ENCODE measurements around the gene SMIM11.
"Not testable (repeated sequence)": the region's sequence is repeated elsewhere in the genome, so short reads cannot be mapped to it uniquely, and the experiment has no call there.

SMIM11 gene, protein sequence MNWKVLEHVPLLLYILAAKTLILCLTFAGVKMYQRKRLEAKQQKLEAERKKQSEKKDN

DNA sequence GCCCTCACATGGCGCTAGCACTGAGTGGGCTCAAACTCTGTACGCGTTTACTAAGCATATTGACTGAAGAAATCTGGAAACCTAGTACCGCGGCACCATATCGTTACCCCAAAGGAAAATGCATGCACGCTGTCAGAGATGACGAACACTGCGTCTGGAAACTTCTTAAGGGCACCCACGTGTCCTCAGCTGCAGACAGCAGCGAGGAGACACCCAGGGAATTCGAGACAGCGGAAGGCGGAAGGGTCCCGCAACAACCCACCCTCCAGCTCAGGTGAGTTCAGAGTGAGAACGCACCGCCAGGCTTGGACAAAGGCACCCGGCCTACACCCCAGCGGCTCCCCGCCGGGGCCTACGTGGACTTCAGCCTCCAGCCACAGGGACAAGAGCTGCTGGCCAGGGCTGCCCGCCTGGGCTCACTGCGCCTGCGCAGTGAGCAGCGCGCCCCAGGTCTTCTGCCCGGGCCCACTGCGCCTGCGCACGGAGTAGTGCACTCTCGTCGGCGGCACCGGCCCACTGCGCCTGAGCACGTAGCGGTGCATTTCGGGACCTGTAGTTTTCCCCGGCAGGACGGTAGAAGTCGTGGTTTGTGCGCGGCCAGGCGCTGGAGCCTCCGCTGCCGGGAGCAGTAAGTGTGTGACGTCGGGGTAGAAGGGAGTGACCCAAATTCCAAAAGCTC is at the start of gene SMIM11:
Gene SMIM11, plus strand, starts transcription at position 568 of the 679 bp plus-strand sequence. CDS start 3,998 bp downstream, outside the sequence.
- DNase-seq = not testable (repeated sequence)

DNA sequence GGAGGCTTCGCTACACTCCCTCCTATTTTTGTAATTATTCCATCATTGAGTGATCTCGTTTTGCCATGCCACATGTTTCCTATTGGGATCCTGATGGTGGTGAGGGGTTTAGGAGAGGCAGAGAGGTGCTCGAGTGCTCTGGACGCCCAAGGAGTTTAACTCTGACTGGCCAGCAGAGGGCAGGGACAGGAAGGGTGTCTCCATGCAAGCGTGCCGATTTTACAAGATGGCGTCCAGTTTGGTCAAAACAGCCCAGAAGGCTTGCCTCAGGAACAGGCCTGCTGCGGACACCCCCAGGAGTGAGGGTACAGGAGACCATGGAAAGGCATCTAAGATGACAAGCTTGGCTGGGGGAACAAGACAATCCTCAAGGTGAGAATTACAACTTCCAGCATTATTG is 45.3 kb upstream of the SMIM11 start:
- no peak for DNase-seq

DNA sequence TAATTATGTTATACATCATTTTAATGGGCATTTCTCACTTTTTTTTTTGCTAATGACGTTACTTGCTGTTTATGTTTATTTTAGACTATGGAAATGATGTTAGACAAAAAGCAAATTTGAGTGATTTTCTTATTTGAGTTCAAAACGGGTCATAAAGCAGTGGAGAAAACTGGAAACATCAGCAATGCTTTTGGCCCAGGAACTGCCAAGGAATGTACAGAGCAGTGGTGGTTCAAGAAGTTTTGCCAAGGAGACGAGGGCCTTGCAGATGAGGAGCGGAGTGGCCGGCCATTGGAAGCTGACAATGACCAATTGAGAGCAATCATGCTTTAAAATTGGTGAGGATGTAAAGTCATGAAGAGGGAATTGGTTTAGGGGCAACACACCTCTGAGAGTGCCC is 43.6 kb upstream of the SMIM11 start:
- no peak for DNase-seq

DNA sequence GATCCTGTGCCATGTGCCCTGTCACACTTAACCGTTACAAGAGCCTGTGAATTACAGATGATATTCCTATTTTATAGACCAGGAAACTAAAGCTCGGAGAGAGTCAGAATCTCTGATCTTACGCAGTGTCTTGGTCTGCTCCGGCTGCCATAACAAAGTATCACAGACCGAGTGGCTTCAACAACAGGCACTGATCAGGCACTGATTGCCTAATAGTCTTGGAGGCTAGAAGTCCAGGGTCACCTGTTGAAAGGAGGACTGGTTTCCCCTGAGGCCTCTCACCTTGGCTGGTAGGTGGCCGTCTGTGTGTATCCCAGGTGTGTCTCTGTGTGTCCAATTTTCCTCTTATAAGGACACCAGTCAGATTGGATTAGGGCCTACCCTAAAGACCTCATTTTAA is 43.0 kb upstream of the SMIM11 start:
- DNase-seq = no peak

DNA sequence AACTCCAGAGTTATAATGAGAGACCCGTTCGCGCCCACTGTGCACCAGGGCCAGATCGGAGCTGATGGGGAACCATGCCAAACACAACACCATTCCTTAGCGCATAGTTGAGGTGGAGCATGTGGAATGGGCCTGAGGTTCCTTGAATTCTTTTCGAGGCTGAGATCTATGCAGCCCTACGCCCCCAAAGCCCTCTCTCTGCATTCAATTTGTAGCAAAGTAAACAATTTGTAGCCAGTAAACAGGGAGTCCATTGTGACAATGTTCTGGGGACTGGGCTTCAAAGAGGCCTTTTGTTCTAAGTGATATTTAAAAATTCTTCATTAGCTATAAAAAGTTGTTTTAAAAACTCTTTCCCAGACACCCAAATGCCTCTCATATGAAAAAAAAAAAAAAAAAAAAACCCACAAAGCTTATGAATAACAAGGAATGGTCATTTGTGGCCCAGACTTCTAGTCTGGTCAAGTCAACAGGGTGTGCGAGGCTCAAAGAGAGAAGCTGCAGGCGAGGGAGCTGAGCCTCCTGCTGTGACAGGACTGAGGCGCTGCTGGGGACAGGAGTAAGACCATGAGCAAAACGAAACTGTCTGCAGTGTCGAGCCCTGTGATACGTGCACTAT is 42.1 kb upstream of the SMIM11 start:
- no peak for DNase-seq

DNA sequence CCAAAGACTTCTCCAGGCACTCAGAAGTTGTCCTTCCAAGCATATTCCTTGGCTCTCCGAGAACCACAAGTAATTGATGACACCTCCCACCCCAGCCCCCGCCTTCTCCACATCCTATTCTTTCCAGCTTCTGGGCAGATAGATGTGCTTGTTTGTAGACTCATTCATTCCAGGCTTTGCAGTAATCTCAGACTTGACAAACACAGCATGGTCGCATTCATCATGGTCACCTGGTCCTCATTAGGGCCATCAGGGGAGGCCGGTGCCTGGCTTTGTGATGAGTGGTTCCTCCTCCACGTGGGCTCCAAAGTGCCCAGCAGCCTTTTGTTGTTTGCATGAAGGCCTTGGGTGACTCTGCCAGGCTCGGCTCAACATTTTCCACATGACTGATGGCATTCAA is 40.0 kb upstream of the SMIM11 start:
- no peak for DNase-seq

DNA sequence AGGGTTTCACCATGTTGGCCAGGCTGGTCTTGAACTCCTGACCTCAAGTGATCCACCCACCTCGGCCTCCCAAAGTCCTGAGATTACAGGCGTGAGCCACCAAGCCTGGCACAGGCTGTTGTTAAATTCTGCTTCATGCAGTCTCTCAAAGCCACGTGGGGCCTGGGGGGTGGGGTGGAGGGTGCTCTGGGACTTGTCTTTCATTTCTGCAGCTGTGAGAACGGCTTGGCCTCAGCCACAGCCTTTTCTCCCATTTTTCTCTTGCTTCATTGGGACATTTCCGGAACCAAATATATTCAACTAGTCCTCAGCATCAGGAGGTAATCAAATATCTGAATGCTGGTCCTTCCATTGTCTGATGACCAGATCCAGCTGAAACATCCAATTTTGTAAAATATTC is 39.1 kb upstream of the SMIM11 start:
- DNase-seq = no peak

DNA sequence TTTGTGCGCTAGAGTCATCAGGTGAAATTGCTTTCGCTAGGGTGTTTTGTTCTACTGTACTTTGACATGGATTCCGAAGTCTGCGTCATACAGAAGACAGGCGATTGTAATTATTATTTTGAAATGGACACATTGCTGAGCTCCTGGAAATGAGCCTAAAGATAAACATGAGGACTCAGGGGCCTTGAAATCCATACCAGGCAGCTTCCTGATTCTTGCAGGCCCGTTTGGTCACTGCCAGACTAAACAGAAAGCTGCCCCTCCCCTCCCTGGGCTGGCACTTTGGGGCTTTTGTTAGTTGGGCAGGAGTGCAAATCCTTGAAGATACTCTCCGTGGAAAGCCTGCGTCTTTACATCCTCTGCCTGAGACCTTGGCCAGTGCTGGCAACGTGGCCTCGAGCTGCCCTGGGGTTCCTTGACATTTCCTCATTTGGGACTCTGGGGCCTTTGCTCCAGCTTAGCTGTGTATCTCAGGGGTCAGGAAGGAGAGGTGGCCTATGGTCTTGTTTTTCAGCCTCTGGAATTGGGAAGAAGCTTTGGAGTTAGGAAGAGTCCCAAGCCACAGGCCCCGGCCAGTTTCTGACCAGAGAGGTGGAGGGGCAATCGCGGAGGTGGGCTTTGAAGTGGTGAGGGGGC is 38.4 kb upstream of the SMIM11 start:
- DNase-seq = no peak

DNA sequence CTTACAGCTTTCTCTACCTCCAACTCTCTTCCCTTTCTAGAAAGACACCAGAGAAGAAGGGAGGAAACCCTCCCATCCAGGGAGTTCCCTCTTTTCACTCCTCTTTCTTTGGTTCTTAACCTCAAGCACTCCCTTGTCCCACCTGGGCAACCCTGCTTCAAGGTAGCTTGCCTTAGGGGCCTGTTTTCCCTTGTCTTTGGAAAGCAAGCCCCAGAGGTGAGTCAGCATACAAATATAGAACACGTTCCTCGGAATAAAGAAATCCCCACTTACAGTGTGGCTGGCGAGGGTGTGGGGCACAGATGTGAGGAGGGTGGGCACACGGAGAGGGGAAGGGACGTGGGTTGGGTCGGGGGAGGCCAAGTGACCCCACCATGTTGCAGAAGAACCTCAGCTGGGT is 37.6 kb upstream of the SMIM11 start:
- DNase-seq = no peak

DNA sequence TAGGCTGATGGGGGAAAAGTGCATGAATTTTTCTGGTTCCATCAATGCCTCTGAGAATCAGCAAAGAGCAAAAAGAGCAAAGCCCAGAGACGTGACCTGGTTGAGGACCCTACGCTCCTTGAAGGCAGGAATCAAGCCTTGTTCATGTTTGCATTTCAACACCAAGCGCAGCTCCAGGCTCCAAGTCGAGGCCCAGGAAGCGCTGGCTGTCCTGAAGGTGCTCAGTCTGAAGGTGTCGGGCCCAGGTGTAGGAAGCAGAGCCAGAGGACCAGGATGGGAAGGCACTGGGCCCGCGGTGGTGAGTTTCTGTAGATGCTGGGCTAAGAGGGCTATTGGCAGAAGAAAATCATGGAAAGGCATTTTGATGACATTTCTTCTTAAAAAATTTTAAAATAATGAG is 37.1 kb upstream of the SMIM11 start:
- DNase-seq = no peak

DNA sequence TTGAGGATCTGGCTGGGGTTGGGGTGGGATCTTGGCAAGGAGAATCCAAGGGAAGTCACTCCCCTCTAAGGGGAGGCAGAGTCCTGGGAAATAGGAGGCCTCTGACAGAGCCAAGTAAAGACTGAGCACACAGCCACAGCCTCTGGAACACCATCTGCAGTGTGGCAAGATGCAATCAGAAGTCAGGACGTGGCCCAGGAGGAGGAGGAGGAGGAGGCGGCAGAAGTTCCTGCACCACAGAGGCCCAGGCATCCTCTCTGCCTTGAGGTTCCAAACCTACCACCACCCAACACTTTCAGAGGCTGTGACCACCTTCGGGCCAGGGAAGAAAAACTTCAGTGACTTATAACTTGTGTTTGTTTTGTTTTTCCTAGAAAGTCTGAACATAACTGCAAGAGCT is 35.2 kb upstream of the SMIM11 start:
- DNase-seq = no peak

DNA sequence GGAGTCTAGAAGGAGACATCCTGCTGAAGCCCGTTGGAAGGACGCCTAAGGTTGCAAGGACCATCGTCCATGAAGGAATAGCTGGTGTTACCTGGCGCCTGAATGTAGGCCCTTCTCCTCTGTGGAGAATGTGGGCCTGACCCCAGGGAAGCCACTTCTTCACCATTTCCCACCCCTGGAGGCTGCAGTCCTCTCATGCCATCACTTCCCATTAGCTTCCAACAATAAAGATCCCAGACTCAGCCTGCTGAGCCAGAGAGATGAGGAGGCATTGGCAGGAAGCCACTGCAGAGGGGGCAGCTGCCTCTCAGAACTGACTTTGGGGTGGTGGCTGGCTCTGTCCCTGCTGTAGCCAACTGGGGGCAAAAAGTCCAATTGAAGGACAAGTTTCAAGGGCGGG is 32.8 kb upstream of the SMIM11 start:
- no peak for DNase-seq

DNA sequence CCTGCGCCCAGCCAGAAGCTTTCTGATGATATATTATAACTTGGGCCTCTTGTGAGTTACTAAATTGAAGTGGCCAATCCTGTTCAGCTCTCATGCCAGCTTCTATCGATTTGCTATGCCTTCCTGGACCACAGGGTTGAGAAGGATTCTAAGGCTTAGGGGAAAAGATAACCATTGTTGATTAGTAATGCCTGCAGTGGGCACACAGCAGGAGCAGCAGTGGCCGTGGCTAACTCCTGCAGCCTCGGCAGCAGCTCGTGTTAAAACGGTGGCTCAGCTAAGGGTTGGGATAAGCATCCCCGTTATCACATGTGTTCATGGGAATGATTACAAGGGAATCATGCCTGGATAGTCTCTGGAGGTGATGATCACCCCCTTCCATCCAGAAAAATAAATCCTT is 32.0 kb upstream of the SMIM11 start:
- DNase-seq = no peak

DNA sequence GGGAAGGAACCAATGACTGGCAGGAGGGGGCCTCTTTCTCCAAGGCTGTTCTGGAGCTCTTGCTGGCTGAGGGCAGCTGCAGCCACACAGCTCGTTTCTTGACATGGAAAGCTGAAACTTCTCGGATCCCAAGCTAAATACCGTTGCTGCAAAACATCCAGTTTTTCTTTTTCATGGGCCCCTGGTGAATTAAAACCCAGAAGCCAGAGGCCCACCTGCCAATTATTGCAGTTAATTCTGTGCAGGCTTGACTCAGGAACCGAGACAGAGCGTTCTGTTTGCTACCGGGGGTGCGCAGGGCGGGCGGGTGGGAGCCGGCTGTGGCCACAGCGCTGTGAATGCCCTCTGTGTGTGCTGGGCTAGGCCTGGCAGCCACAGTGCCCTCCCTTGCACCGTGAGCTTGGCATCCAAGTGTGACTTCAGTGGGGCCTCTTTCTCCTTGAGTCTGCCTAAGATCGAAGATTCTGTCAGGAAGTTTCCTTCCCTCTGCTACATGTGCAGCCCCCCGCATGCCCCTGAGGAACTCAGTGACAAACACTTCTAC is 31.4 kb upstream of the SMIM11 start:
- no peak for DNase-seq

DNA sequence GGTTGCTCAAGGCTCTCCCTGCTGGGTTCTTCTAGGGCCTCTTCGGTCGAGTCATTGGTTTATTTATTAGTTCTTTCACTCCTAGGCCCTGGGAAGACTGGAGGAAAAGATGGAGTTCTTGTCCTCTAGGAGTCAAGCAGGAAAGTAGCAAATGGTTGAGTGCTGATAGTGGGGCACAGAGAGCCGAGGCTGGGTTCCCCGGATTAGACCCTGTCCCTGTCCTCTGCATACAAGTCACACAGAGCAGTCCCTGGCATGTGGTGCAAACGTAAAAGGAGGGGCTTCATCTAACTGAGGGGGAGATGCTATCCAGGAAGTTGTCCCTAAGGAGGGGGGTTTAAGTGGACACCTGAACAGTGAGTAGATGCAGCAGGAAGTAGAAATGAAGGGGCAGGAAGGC is 30.7 kb upstream of the SMIM11 start:
- no peak for DNase-seq

DNA sequence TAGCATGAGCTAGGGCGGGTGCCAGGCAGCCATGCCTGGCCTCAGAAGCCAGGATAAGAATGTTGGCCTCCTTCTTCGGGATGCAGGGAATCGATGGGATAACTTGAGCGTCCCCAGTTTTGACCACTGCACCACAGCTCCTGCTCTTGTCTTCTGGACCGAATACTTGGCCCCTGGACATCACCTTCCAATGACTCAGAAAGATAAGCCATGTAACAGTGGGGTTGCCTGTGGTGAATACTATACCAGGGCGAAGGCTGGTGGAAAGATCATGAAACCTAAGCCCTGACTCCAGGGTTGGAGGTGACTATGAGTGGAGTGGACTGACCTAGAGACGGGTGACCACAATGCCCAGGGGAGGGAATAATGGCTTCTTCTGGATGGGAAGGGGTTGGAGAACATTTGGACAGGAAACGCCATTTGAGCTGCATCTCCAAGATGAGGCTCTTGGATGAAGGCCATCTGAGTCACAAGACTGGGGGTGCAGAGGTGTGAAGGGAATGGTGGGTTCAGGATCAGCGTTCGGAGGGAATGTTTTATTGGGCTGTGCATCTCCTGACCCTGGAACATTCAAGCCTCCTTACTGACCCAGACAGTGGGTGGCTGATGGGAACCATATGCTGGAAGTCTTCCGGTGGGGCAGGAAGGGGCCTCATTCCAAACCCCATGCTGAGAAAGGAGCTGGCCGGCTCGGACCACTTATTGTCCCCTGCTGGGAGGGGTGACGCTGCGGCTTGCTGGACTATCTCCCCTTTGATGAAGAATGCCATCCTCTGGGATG is 30.0 kb upstream of the SMIM11 start:
- DNase-seq = no peak

DNA sequence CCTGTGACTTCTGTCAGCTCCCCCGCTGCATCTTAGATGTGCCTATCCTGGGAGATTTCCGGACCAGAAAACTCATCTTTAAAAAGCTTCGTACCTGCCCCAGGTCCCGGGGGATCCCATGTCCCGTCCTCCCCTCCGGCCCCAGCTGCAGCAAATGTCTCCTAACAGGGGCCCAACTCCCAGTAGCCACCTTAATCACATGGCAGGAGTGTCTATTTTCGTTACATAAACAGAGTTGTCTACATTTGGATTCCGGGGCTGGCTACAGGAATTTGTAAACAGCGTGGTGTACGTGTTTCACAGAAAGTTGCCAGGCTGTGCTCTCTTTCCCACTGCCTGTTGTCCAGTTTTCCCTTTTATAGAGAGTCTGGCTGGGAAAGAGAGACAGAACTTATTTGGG is 29.4 kb upstream of the SMIM11 start:
- no peak for DNase-seq

DNA sequence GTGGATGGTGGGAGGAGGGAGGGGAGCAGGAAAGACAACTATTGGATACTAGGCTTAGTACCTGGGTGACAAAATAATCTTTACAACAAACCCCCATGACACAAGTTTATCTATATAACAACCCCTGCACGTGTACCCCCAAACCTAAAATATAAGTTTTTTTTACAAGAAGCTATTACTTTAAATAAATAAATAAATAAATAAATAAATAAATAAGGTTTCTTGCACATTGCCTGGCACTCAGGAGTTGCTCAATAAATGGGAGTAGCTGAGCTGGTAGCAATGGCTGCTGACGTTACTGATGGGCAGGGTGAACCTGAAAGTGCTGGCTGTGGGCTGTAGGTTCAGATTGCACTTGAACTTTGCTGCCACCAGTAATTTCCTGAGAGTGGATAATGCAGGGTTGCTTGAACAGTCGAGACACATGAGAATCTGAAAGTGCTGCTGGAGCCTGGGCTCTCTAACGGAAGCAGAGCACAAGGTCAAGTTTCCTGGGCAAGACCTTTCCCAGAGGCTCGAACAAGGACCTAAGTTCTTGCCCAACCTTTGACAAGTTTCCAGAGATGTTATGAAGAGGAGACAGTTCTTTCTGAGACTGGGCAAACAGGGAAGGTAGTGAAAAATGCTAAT is 26.3 kb upstream of the SMIM11 start:
- no peak for DNase-seq

DNA sequence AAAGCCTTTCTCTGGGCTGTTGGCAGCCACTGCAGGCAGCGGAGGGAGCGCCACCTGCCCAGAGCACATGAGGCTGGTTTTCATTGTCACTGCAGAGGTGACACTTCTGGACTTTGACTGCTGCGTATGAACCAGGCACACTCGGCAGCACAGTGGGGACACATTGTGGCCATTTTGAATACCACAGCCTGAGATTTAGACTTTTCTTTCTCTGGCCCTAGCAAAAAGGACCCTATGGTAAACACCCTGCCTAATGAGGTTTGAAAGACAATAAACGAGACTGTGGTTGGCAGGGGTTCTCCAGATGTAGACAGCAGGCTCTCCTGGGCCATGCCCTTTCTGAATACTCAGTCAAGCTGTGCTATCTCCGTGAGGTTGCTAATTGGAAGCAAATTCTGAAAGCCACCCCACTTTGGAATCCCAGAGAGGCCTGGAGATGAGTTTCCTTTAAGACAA is 23.5 kb upstream of the SMIM11 start:
- DNase-seq = no peak

DNA sequence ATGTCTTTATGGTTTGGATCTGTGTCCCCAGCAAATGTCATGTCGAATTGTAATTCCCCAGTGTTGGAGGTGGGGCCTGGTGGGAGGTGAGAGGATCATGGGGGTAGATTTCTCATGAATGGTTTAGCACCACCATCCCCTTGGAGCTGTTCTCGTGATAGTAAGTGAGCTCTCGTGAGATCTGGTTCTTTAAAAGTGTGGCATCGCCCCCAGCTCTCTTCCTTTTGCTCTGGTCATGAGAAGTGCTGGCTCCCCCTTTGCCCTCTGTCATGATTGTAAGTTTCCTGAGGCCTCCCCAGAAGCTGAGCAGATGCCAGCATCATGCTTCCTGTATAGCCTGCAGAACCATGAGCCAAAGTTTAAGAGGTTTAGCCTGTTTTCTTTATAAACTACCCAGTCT is 22.8 kb upstream of the SMIM11 start:
- DNase-seq = no peak

DNA sequence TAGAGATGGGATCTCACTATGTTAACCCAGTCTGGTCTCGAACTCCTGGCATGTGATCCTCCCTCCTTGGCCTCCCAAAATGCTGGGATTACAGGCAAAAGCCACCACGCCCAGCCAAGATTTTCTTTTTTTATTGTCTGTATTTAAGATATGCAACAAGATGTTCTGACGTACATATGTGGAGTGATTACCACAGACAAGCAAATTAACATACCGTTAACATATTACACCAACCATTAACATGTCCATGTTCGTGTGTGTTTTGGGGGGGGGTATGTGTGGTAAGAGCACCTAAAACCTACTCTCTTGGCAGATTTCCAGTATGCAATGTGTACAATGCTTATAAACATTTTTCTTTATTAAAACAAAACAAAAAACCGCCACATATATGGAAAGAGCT is 22.1 kb upstream of the SMIM11 start:
- DNase-seq = no peak

DNA sequence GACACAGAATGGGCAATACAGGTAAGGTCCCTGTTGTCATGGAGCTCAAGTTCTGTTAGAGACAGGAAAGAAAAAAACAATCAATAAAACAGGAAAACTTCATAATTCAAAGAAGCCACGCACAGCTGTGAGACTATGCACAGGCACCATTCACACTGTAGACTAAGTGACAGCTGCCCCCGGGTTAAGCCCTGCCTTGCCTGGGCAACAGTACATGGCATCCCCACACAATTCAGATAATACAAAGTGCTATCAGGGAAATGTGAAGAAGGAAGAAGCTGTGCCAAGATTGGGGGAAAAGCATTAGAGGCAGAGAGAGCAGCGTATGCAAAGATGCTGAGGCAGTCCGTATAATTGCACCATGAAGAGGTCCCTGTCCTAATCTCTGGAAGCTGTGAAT is 20.5 kb upstream of the SMIM11 start:
- DNase-seq = no peak

DNA sequence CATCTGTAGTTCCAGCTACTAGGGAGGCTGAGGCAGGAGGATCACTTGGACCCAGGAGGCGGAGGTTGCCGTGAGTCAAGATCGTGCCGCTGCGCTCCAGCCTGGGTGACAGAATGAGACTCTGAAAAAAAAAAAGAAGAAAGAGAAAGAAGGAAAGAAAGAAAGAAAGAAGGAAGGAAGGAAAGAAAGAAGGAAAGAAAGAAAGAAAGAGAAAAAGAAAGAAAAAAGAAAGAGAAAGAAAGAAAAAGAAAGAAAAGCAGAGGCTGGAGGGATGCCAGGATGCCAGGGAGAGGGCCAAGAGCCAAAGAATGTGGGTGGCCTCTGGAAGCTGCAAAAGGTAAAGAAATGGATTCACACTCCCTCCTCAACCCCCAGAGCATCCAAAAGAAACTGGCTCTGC is 19.7 kb upstream of the SMIM11 start:
- no peak for DNase-seq
